H1 (cell line): ENCODE measurements around the gene CBL. TPM values are rescaled to one million over a fixed set of nuclear protein-coding genes. Genes with fewer than 3 reads are reported as not detected.

ENCODE experiments used
- CHD1 ChIP-seq: IDR thresholded peaks from 2 replicates; pipeline ENCODE4 v1.6.1; 2012; ENCODE audit warnings: low read depth, low read length, improper control_type of control experiment
- PHF8 ChIP-seq: fragments of 200-600 bp; sonication (generic); conservative IDR thresholded peaks from 2 replicates; pipeline ENCODE4 v1.7.1; 2012; ENCODE audit warnings: low read depth, mild to moderate bottlenecking, inconsistent platforms, low read length, moderate library complexity
- POU5F1 ChIP-seq: IDR thresholded peaks from 2 replicates; pipeline ENCODE4 v1.6.1; 2011; ENCODE audit warnings: low read depth, mild to moderate bottlenecking, low read length, moderate library complexity
- TAF1 ChIP-seq: IDR thresholded peaks from 2 replicates; pipeline ENCODE4 v1.6.1; 2011; ENCODE audit warnings: mild to moderate bottlenecking, low read depth, low read length
- TCF12 ChIP-seq: IDR thresholded peaks from 2 replicates; pipeline ENCODE4 v1.6.1; 2011; ENCODE audit warnings: low read depth, mild to moderate bottlenecking, low read length
- polyA plus RNA-seq, 7 experiments: library from polyadenylated mRNA; depleted of rRNA in 3 of 7; stranded (reverse) in 5 of 7; unstranded in 2 of 7; fragments of >200 nt in 5 of 7; fragments of 200-250 nt in 2 of 7; gene quantifications; 1 replicate in 5 of 7; 2 replicates in 1 of 7; 4 replicates in 1 of 7; pipeline versions ENCODE4 v1.2.1 to v1.2.3, GENCODE V29; 2011 to 2013; ENCODE audit warnings: missing spikeins in 2 of 7, mixed read lengths in 2 of 7
- total RNA-seq: library from RNA; stranded (reverse); fragmentation: NEBNext Ultra II Directional; extraction: Animal tissue kit (Norgen Biotek cat#: 25700); gene quantifications from 2 replicates; pipeline ENCODE4 v1.2.1, GENCODE V29; 2021

CBL gene
- total and polyA plus RNA-seq, 2 of the 8 experiments (the other 6 are each of a cell fraction or from before 2014, with no cell fraction given): 23.1 to 57.8 TPM

DNA sequence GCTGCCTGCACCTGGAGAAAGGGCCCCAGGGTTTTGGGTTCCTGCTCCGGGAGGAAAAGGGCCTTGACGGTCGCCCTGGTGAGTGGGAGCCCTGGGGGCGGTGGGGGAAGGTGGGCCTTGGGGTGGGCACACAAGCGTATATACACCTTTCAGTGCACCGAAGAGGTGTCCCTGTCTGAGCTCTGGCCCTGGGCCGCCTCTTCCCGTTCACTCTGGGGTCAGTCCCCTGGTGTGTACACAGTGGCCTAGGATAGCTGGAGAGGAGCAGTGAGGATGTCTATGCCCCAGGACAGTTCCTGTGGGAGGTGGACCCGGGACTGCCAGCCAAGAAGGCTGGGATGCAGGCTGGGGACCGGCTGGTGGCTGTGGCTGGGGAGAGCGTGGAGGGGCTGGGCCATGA is 18.1 kb upstream of the CBL start (continued):
- no peak for TF ChIP-seq TCF12
- no peak for TF ChIP-seq POU5F1
- no peak for TF ChIP-seq TAF1
- TF ChIP-seq CHD1: no peak
- no peak for TF ChIP-seq PHF8
